SK-N-MC (cell line): ENCODE results near the gene PTX4.

ENCODE experiments used
- EZH2 ChIP-seq: fragments of 200-600 bp; sonication (generic); IDR thresholded peaks from one replicate; pipeline ENCODE4 v1.6.1; 2017; ENCODE audit warnings: antibody characterized with exemption
- FOXP2 ChIP-seq: optimal IDR thresholded peaks from 2 replicates; pipeline ENCODE3; 2011; ENCODE audit warnings: mild to moderate bottlenecking, moderate library complexity; ENCODE audit not compliant: insufficient read depth; ENCODE audit errors: extremely low read length, control extremely low read depth
- POLR2AphosphoS5 ChIP-seq: IDR thresholded peaks from 2 replicates; pipeline ENCODE4 v1.6.1; 2012; ENCODE audit warnings: mild to moderate bottlenecking, low read depth, low read length, borderline replicate concordance

DNA sequence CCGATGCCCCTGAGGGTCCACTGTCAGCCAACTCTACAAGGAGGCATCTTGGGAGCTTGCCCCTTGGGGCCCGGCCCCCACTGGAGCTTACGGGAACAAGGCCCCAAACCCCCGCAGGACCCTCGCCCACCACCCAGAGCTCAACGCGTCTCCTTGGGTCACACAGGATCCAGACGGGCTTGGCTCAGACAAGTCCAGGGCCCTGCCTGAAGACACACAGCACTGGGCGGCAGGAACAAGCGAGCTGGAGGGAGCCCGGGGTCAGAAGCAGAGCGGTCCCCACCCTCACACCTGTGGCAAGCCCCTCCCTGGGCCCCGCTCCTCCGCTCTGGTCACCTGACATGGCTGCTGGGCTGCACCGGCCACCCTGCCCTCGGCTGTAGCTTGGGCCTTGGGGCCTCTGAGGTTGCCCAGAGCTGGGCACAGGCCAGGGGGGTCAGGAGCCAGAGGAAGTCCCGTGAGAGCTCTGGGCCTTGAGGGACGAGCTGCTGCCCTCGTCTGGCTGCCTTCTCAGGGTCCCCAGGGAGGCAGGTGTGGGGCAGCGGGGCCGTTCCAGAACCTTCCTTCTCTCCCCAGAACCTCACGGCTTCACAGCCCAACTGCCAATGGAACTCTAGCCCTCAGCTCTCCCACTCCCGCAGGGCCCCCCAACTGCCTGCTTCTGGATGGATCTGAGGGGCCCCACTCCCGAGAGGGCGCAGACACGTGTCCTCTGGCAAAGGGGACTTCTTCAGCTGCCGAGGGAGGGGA, 44.6 kb downstream of the PTX4 start, which contains the start of gene CCDC154:
- TF ChIP-seq EZH2 (no peak), POLR2AphosphoS5 (no peak), FOXP2 (no peak)
